HEK293 (cell line): ENCODE results near the gene GLIS1.

Experiments
- CTCF ChIA-PET: fragments of 350-600 bp; formaldehyde crosslinking; extraction: SDS; loops from one replicate; lab custom pipeline; 2021; ENCODE audit warnings: antibody characterized with exemption; lab: Yijun Ruan, JAX
- POLR2A ChIA-PET: fragments of 300-600 bp; formaldehyde crosslinking; extraction: SDS; loops from one replicate; lab custom pipeline; 2020; ENCODE audit warnings: antibody characterized with exemption, inconsistent platforms; lab: Yijun Ruan, JAX
- H3K27ac ChIP-seq: fragments of 200-500 bp; sonication (Bioruptor generic); 2 replicates; pipeline ENCODE4 v1.5.1; 2014; ENCODE audit warnings: low read depth, low read length, control low read depth, inconsistent platforms; ENCODE audit errors: extremely low read depth
- H3K36me3 ChIP-seq, 2 experiments: fragments of 200-500 bp in 1 of 2; sonication (Bioruptor generic) in 1 of 2; 1 replicate in 1 of 2; 2 replicates in 1 of 2; pipeline ENCODE4 v1.5.1; 2014 to 2017; ENCODE audit warnings: inconsistent platforms in 2 of 2, low read length in 2 of 2; ENCODE audit not compliant: control insufficient read depth in 2 of 2, insufficient read depth in 1 of 2
- H3K4me1 ChIP-seq: fragments of 200-500 bp; sonication (Bioruptor generic); 2 replicates; pipeline ENCODE4 v1.5.1; 2014; ENCODE audit warnings: mild to moderate bottlenecking, low read length, inconsistent platforms; ENCODE audit not compliant: control insufficient read depth, insufficient read depth
- H3K4me3 ChIP-seq: 2 replicates; pipeline ENCODE4 v1.5.1; 2011; ENCODE audit warnings: low read depth, mild to moderate bottlenecking, control low read depth, low read length, moderate library complexity
- H3K9me3 ChIP-seq: fragments of 200-500 bp; sonication (Bioruptor generic); 2 replicates; pipeline ENCODE4 v1.5.1; 2014; ENCODE audit warnings: low read depth, low read length, inconsistent platforms; ENCODE audit not compliant: control insufficient read depth, insufficient read depth
- FEZF1 ChIP-seq: fragments of 450-650 bp; formaldehyde crosslinking; IDR thresholded peaks from 2 replicates; pipeline ENCODE4 v1.5.1; 2016; ENCODE audit warnings: missing biosample characterization, missing genetic modification characterization
- GLI4 ChIP-seq: fragments of 450-650 bp; formaldehyde crosslinking; IDR thresholded peaks from 2 replicates; pipeline ENCODE4 v1.5.1; 2016; ENCODE audit warnings: missing biosample characterization, missing genetic modification characterization
- GLIS2 ChIP-seq: fragments of 450-650 bp; formaldehyde crosslinking; IDR thresholded peaks from 2 replicates; pipeline ENCODE4 v1.5.1; 2016; ENCODE audit warnings: missing biosample characterization, missing genetic modification characterization
- HOXA7 ChIP-seq: sonication (generic); formaldehyde crosslinking; IDR thresholded peaks from 2 replicates; pipeline ENCODE4 v1.8.1; 2022; ENCODE audit warnings: missing genetic modification reagents, borderline replicate concordance
- KLF1 ChIP-seq: fragments of 450-650 bp; formaldehyde crosslinking; IDR thresholded peaks from 2 replicates; pipeline ENCODE4 v1.5.1; 2016; ENCODE audit warnings: missing biosample characterization, missing genetic modification characterization
- KLF9 ChIP-seq: fragments of 450-650 bp; formaldehyde crosslinking; IDR thresholded peaks from 2 replicates; pipeline ENCODE4 v1.5.1; 2016; ENCODE audit warnings: missing biosample characterization, missing genetic modification characterization, low read depth
- OVOL3 ChIP-seq: fragments of 450-650 bp; formaldehyde crosslinking; IDR thresholded peaks from 2 replicates; pipeline ENCODE4 v1.5.1; 2016; ENCODE audit warnings: missing biosample characterization, missing genetic modification characterization
- PRDM1 ChIP-seq: fragments of 450-650 bp; formaldehyde crosslinking; IDR thresholded peaks from 2 replicates; pipeline ENCODE4; 2016; ENCODE audit warnings: missing biosample characterization, missing genetic modification characterization
- ZBTB1 ChIP-seq: fragments of 450-650 bp; formaldehyde crosslinking; IDR thresholded peaks from 2 replicates; pipeline ENCODE4 v1.5.1; 2016; ENCODE audit warnings: missing biosample characterization, missing genetic modification characterization
- ZBTB20 ChIP-seq: fragments of 450-650 bp; formaldehyde crosslinking; IDR thresholded peaks from 2 replicates; pipeline ENCODE4 v1.5.1; 2016; ENCODE audit warnings: missing biosample characterization, missing genetic modification characterization
- ZNF16 ChIP-seq: fragments of 450-650 bp; formaldehyde crosslinking; IDR thresholded peaks from 2 replicates; pipeline ENCODE4 v1.5.1; 2016; ENCODE audit warnings: low read depth, missing biosample characterization, missing genetic modification characterization
- ZNF335 ChIP-seq: fragments of 450-650 bp; formaldehyde crosslinking; conservative IDR thresholded peaks from 2 replicates; pipeline ENCODE4 v1.5.1; 2016; ENCODE audit warnings: missing biosample characterization, missing genetic modification characterization
- ZNF350 ChIP-seq: fragments of 450-650 bp; formaldehyde crosslinking; IDR thresholded peaks from 2 replicates; pipeline ENCODE4 v1.5.0; 2017; ENCODE audit warnings: missing biosample characterization, mild to moderate bottlenecking, missing genetic modification characterization
- ZNF391 ChIP-seq: fragments of 450-650 bp; formaldehyde crosslinking; IDR thresholded peaks from 2 replicates; pipeline ENCODE4 v1.5.1; 2016; ENCODE audit warnings: low read depth, missing biosample characterization, missing genetic modification characterization, borderline replicate concordance
- ZNF48 ChIP-seq: fragments of 450-650 bp; formaldehyde crosslinking; IDR thresholded peaks from 2 replicates; pipeline ENCODE4 v1.5.1; 2016; ENCODE audit warnings: missing biosample characterization, missing genetic modification characterization
- ZNF521 ChIP-seq: fragments of 450-650 bp; formaldehyde crosslinking; IDR thresholded peaks from 2 replicates; pipeline ENCODE4 v1.5.1; 2017; ENCODE audit warnings: missing biosample characterization, mild to moderate bottlenecking, missing genetic modification characterization
- ZNF544 ChIP-seq: fragments of 450-650 bp; formaldehyde crosslinking; IDR thresholded peaks from 2 replicates; pipeline ENCODE4 v1.5.0; 2017; ENCODE audit warnings: missing biosample characterization, missing genetic modification characterization
- ZNF600 ChIP-seq: fragments of 450-650 bp; formaldehyde crosslinking; IDR thresholded peaks from 2 replicates; pipeline ENCODE4 v1.5.1; 2016; ENCODE audit warnings: missing biosample characterization, missing genetic modification characterization
- ZNF658 ChIP-seq: fragments of 450-650 bp; formaldehyde crosslinking; IDR thresholded peaks from 2 replicates; pipeline ENCODE4; 2016; ENCODE audit warnings: missing biosample characterization, missing genetic modification characterization
- ZNF670 ChIP-seq: fragments of 450-650 bp; formaldehyde crosslinking; IDR thresholded peaks from 2 replicates; pipeline ENCODE4 v1.5.1; 2016; ENCODE audit warnings: missing biosample characterization, missing genetic modification characterization, low read depth
- ZNF707 ChIP-seq: fragments of 450-650 bp; formaldehyde crosslinking; IDR thresholded peaks from 2 replicates; pipeline ENCODE4 v1.5.1; 2016; ENCODE audit warnings: missing biosample characterization, missing genetic modification characterization
- ZNF777 ChIP-seq: fragments of 450-650 bp; formaldehyde crosslinking; IDR thresholded peaks from 2 replicates; pipeline ENCODE4 v1.5.1; 2017; ENCODE audit warnings: missing biosample characterization, missing genetic modification characterization, borderline replicate concordance
- ZNF785 ChIP-seq: fragments of 450-650 bp; formaldehyde crosslinking; IDR thresholded peaks from 2 replicates; pipeline ENCODE4 v1.5.1; 2016; ENCODE audit warnings: missing biosample characterization, missing genetic modification characterization
- ZNF791 ChIP-seq: fragments of 450-650 bp; formaldehyde crosslinking; IDR thresholded peaks from 2 replicates; pipeline ENCODE4 v1.5.1; 2016; ENCODE audit warnings: missing biosample characterization, missing genetic modification characterization
- ZNF837 ChIP-seq: fragments of 450-650 bp; formaldehyde crosslinking; IDR thresholded peaks from 2 replicates; pipeline ENCODE4 v1.5.1; 2016; ENCODE audit warnings: missing biosample characterization, missing genetic modification characterization
- TF ChIP-seq, protein P1 (sequence below): fragments of 450-650 bp; IDR thresholded peaks from 2 replicates; pipeline ENCODE4 v1.5.1; 2018; ENCODE audit warnings: missing biosample characterization, missing genetic modification characterization
- TF ChIP-seq, protein P2 (sequence below): fragments of 450-650 bp; formaldehyde crosslinking; IDR thresholded peaks from 2 replicates; pipeline ENCODE4 v1.5.1; 2016; ENCODE audit warnings: missing biosample characterization, missing genetic modification characterization

GLIS1 gene

DNA sequence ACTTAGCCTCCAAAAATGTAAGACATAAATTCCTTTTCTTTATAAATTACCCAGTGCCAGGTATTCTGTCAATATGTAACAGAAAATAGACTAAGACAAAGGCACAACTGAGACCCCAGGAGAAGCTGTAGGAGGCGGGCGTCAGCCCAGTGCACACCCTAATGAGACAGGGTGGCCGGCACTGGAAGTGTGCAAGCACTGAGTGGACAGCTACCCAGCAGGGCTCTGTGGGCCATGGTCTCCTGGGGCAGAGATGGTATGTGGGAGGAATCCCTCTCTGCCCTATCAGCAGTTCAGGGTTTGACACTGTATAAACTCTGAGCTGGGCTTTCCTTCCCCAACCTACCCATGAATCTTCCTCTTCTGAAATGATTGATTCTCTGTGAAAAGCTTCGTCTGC, 139.5 kb downstream of the GLIS1 start:
- H3K4me3 ChIP-seq = no peak overlapping the region
- TF ChIP-seq ZNF16 (tag by site-specific recombination) (no peak), KLF9 (tag by site-specific recombination) (no peak), ZNF658 (tag by site-specific recombination) (no peak), ZNF521 (tag by site-specific recombination) (no peak), ZNF707 (no peak), ZNF670 (no peak), ZNF600 (no peak), ZNF391 (tag by site-specific recombination) (no peak)
- TF ChIP-seq, protein P1, sequence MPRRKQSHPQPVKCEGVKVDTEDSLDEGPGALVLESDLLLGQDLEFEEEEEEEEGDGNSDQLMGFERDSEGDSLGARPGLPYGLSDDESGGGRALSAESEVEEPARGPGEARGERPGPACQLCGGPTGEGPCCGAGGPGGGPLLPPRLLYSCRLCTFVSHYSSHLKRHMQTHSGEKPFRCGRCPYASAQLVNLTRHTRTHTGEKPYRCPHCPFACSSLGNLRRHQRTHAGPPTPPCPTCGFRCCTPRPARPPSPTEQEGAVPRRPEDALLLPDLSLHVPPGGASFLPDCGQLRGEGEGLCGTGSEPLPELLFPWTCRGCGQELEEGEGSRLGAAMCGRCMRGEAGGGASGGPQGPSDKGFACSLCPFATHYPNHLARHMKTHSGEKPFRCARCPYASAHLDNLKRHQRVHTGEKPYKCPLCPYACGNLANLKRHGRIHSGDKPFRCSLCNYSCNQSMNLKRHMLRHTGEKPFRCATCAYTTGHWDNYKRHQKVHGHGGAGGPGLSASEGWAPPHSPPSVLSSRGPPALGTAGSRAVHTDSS (tag by site-specific recombination) = no peak
- H3K36me3 ChIP-seq = no peaks in the 10 kb centered on the region
- H3K4me1 ChIP-seq = no peaks in the 10 kb centered on the region
- POLR2A ChIA-PET = no interaction called here
- H3K27ac ChIP-seq = no peak overlapping the region
- CTCF ChIA-PET = interaction anchor here (1.3 kb wide), 1 partner anchor 114 kb away, joined by 3 read pairs; no protein-coding TSS in a partner anchor
- no peaks in the 10 kb centered on the region for H3K9me3 ChIP-seq

DNA sequence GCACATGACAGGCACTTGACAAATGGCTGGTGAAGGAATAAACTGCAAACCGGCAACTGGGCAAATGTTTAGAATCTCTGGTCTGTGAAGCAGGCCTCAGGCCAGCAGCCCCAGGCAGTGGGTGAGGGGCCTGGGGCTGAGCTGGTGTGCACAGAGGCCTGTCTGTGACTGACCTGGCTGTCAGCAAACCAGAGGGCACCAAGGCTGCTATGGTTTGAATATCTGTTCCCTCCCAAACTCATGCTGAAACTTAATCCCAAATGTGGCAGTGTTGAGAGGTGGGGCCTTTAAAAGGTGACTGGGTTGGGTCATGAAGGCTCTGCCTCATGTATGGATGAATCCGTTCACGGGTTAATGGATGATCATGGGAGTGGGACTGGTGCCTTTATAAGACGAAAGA, 140.0 kb downstream of the GLIS1 start:
- TF ChIP-seq GLIS2 (no peak), KLF1 (tag by site-specific recombination) (0 out of 2 replicates have a peak, but pooled peaks have one; percentile 17), HOXA7 (CRISPR knock-in tag) (no peak), ZNF785 (tag by site-specific recombination) (no peak), PRDM1 (no peak), OVOL3 (no peak), ZBTB1 (no peak)

DNA sequence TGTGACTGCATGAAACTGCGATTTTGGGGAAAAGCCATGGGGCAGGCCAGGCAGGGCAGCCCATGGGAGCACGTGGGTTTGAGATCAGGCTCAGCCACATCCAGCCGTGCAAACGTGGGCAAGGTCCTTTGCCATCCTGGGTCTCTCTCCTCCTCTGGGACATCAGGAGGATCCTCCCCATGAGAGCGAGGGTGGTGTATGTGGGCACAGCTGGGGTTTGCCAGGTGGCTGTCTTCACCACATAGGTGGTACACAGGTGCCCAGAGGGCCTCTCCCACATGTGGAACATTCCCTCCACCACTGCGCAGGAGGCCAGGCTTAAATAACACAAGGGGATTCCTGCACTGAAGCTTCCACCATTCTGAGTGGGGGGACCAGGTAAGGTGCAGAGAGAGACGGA, 143.1 kb downstream of the GLIS1 start:
- CTCF ChIA-PET = no interaction called here
- Histone ChIP-seq H3K9me3 (no peaks in the 10 kb centered on the region), H3K27ac (no peak overlapping the region), H3K4me3 (no peak overlapping the region), H3K4me1 (no peaks in the 10 kb centered on the region), H3K36me3 (no peaks in the 10 kb centered on the region)
- POLR2A ChIA-PET = no interaction called here
- TF ChIP-seq ZNF777 (tag by site-specific recombination) = no peak
- TF ChIP-seq OVOL3 = no peak
- TF ChIP-seq GLI4 (tag by site-specific recombination) = no peak
- no peak for TF ChIP-seq ZNF48 (tag by site-specific recombination)
- TF ChIP-seq ZNF391 (tag by site-specific recombination) = no peak
- TF ChIP-seq ZNF791 = no peak
- no peak for TF ChIP-seq ZNF335 (tag by site-specific recombination)
- no peak for TF ChIP-seq ZNF544 (tag by site-specific recombination)
- TF ChIP-seq, protein P2, sequence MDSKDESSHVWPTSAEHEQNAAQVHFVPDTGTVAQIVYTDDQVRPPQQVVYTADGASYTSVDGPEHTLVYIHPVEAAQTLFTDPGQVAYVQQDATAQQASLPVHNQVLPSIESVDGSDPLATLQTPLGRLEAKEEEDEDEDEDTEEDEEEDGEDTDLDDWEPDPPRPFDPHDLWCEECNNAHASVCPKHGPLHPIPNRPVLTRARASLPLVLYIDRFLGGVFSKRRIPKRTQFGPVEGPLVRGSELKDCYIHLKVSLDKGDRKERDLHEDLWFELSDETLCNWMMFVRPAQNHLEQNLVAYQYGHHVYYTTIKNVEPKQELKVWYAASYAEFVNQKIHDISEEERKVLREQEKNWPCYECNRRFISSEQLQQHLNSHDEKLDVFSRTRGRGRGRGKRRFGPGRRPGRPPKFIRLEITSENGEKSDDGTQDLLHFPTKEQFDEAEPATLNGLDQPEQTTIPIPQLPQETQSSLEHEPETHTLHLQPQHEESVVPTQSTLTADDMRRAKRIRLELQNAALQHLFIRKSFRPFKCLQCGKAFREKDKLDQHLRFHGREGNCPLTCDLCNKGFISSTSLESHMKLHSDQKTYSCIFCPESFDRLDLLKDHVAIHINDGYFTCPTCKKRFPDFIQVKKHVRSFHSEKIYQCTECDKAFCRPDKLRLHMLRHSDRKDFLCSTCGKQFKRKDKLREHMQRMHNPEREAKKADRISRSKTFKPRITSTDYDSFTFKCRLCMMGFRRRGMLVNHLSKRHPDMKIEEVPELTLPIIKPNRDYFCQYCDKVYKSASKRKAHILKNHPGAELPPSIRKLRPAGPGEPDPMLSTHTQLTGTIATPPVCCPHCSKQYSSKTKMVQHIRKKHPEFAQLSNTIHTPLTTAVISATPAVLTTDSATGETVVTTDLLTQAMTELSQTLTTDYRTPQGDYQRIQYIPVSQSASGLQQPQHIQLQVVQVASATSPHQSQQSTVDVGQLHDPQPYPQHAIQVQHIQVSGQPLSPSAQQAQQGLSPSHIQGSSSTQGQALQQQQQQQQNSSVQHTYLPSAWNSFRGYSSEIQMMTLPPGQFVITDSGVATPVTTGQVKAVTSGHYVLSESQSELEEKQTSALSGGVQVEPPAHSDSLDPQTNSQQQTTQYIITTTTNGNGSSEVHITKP (tag by site-specific recombination) = no peak
- no peak for TF ChIP-seq FEZF1 (tag by site-specific recombination)
- TF ChIP-seq ZNF837 (tag by site-specific recombination) = no peak
- no peak for TF ChIP-seq ZNF350 (tag by site-specific recombination)
- no peak for TF ChIP-seq ZBTB20 (tag by site-specific recombination)

More for the DNA sequence above, 140.0 kb downstream of the GLIS1 start:
- H3K36me3 ChIP-seq = no peaks in the 10 kb centered on the region
- no peaks in the 10 kb centered on the region for H3K9me3 ChIP-seq
- POLR2A ChIA-PET = no interaction called here
- H3K27ac ChIP-seq = no peak overlapping the region
- H3K4me1 ChIP-seq = no peaks in the 10 kb centered on the region
- no peak overlapping the region for H3K4me3 ChIP-seq
- CTCF ChIA-PET = interaction anchor here (1.3 kb wide), 1 partner anchor 113 kb away, joined by 3 read pairs; no protein-coding TSS in a partner anchor
